ENCODE results near the gene TGM4.

TGM4 gene

GRCh38 chr3:44954962-44955361 lies 80.6 kb downstream of the TGM4 start:
- no peak for DNase-seq (ENCODE audit: low spot score)

GRCh38 chr3:44955917-44956316 lies 81.5 kb downstream of the TGM4 start:
- no peak for DNase-seq (ENCODE audit: low spot score)

DNA sequence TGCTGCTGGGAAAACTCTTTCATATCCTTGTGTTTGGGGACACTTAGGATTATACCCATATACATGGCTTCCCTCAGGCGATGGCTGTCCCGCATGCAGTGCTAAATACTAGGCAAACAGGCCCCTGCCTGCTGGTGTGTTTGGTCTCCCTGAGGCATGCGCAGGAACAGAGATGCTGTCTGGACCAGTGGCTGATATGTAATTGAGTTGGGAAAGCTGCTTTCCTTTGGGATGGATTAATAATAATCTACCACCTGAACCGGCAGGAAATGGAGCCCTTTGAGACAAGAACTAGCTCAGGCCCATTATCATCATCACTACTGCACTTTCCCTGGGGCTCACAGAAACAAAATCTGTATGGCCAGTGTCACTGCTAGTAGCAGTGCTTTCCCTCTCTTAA lies 83.6 kb downstream of the TGM4 start:
- DNase-seq (ENCODE audit: low spot score) = no peak

GRCh38 chr3:44958386-44958785 lies 84.0 kb downstream of the TGM4 start:
- no peak for DNase-seq (ENCODE audit: low spot score)

DNA sequence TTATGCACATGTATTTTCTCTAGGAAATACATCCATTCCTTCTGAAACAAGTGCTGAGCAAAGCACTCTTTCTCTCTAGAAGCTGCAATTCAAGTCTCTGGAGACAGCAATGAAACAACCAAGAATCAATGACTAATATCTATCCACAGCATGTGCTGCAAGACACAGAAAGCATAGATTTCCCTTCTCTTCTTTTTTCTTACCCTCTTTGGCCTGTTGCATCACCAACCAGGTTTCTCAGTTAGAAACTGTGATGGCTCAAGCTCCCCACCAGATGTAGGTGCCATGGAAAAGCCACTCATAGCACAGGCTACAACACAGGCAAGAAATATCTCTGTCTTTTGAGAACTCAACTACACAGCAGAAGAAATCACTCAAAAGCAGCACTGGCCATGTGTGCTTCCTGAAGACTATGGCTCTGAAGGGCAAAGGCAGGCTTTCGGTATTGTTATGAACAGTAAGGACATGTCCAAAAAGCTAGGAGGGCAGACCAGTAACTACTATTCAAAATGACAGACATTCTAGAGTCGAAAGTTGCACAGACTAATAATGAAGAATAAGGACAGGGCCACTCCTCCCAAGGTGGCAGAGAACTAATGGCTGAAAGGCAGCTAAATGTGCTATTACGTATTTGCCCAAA lies 86.1 kb downstream of the TGM4 start:
- no peak for DNase-seq (ENCODE audit: low spot score)

GRCh38 chr3:44961888-44962287 lies 87.5 kb downstream of the TGM4 start:
- DNase-seq (ENCODE audit: low spot score) = no peak

DNA sequence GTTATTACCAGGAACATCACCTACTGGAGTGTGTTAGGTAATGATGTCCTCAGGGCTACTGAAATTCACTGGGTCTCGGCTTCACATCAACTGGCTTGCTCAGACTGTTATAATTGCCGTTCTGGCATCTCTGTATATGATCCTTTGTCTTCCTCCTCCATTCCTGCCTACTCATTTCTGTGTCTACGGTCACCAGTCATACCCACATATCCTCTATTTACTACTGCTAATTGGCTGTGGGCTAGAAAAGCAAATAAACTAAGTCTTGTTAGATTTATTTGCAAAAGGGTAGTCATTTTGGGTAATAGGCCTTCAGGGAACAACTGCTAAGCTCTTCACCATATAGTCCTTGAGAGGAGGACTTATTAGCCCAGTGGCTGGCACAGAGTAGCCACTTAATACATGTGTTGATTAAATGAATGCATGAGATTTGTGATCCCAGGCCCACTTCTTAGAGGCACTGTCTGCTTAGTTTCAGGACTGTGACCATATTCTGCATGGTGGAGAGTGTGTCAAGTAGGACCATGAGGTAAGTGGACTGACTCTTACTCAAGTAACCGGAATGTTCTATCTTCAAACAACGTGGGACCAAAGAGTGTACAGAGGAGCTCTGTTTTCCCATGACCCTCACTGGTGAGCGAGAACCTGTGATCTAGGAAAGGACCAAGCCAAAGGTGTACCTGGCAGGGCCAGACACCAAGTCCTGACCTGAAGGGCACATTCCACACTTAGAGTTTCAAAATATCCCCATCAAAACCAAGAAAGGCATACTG lies 88.4 kb downstream of the TGM4 start:
- no peak for DNase-seq (ENCODE audit: low spot score)

GRCh38 chr3:44963571-44964325 lies 89.3 kb downstream of the TGM4 start:
- DNase-seq (ENCODE audit: low spot score) = no peak

All from CD4-positive, alpha-beta T cell treated with Interleukin-2 at 100 ng/mL for 4 hours (primary cell).